Epithelial cell of esophagus (primary cell): ENCODE measurements around the gene ASB18.

Experiments
- DNase-seq: peaks from one replicate; pipeline ENCODE4 v3.0.0; 2010; ENCODE audit warnings: low read depth
- H3K4me3 ChIP-seq: 2 replicates; pipeline ENCODE4 v1.5.1; 2011; ENCODE audit warnings: mild to moderate bottlenecking, low read length, control low read depth
- CTCF ChIP-seq: IDR thresholded peaks from 2 replicates; pipeline ENCODE4 v1.5.1; 2011; ENCODE audit warnings: low read depth, mild to moderate bottlenecking, low read length, control low read depth, inconsistent platforms; ENCODE audit not compliant: insufficient read depth; ENCODE audit errors: missing control alignments

ASB18 gene

GRCh38 chr2:236254674-236255073 is 9.5 kb downstream of the ASB18 start:
- DNase-seq: no peak
- H3K4me3 ChIP-seq: no peak overlapping the region
- no peak for TF ChIP-seq CTCF

GRCh38 chr2:236254001-236254400 is 10.2 kb downstream of the ASB18 start:
- H3K4me3 ChIP-seq: no peak overlapping the region
- TF ChIP-seq CTCF: no peak
- no peak for DNase-seq

GRCh38 chr2:236252602-236253001 is 11.6 kb downstream of the ASB18 start:
- TF ChIP-seq CTCF: no peak
- DNase-seq: no peak
- H3K4me3 ChIP-seq: no peak overlapping the region

- no peak overlapping the region for H3K4me3 ChIP-seq
- no peak for TF ChIP-seq CTCF
- DNase-seq: no peak
These were observed 13.2 kb downstream of the ASB18 start for GRCh38 chr2:236250909-236251579.

- TF ChIP-seq CTCF: no peak
- H3K4me3 ChIP-seq: no peak overlapping the region
- DNase-seq: no peak
These were observed 13.9 kb downstream of the ASB18 start for GRCh38 chr2:236250286-236250685.

GRCh38 chr2:236249066-236249465 is 15.1 kb downstream of the ASB18 start:
- no peak overlapping the region for H3K4me3 ChIP-seq
- no peak for TF ChIP-seq CTCF
- no peak for DNase-seq

- TF ChIP-seq CTCF: no peak
These were observed 17.4 kb downstream of the ASB18 start for GRCh38 chr2:236246711-236247246.

More at GRCh38 chr2:236246711-236247246, 17.4 kb downstream of the ASB18 start:
- H3K4me3 ChIP-seq: no peak overlapping the region
- no peak for DNase-seq
